Uterus (tissue), 2 donors: Measurements from ENCODE around the gene FKBP9.

Source experiments
- POLR2A ChIP-seq, 2 donors: fragments of 450-650 bp; IDR thresholded peaks; one replicate each; pipeline ENCODE4 v1.6.1; 2016; ENCODE audit warnings: antibody characterized with exemption in 2 of 2, mild to moderate bottlenecking in 1 of 2, moderate library complexity in 1 of 2
- TF ChIP-seq, protein P1 (sequence below), 4 experiments: fragments of 200-600 bp in 2 of 4; fragments of 450-650 bp in 2 of 4; sonication (generic) in 2 of 4; IDR thresholded peaks; one replicate each; pipeline ENCODE4 v1.5.1; 2016 to 2019; ENCODE audit warnings: antibody characterized with exemption in 4 of 4, mild to moderate bottlenecking in 2 of 4, moderate library complexity in 1 of 4

DNA sequence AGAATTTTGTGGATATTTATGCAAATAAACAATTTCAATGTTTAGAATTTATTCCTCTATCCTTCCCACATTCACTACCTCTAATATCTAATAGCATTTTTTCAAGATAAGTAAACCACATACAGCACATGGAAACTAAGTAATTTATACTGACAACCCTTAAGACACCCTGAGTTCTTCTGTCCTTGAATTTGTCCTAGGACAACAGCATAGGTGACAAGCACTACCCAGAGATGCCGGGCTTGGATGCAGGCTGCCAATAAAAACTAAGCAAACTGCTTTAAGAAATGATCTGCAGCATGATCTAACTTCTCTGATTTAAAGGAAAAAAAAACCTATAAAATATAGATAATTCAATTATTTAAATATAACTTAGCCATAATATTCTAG is 82.7 kb downstream of the FKBP9 start:
- TF ChIP-seq, protein P1, sequence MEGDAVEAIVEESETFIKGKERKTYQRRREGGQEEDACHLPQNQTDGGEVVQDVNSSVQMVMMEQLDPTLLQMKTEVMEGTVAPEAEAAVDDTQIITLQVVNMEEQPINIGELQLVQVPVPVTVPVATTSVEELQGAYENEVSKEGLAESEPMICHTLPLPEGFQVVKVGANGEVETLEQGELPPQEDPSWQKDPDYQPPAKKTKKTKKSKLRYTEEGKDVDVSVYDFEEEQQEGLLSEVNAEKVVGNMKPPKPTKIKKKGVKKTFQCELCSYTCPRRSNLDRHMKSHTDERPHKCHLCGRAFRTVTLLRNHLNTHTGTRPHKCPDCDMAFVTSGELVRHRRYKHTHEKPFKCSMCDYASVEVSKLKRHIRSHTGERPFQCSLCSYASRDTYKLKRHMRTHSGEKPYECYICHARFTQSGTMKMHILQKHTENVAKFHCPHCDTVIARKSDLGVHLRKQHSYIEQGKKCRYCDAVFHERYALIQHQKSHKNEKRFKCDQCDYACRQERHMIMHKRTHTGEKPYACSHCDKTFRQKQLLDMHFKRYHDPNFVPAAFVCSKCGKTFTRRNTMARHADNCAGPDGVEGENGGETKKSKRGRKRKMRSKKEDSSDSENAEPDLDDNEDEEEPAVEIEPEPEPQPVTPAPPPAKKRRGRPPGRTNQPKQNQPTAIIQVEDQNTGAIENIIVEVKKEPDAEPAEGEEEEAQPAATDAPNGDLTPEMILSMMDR (IDR thresholded peaks at IDR 0.05), result no peak
- no peak for TF ChIP-seq POLR2A (IDR thresholded peaks at IDR 0.05)
